CD8-positive, alpha-beta memory T cell (primary cell): ENCODE measurements around the gene KRT32. TPM values are rescaled to one million over a fixed set of nuclear protein-coding genes. Genes with fewer than 3 reads are reported as not detected.

Experiments used
- CTCF ChIA-PET: fragments of 350-600 bp; sonication (Branson Sonifier 250); formaldehyde crosslinking; loops from one replicate; lab custom pipeline; 2021; ENCODE audit warnings: antibody characterized with exemption; lab: Charles Lee
- POLR2A ChIA-PET: fragments of 350-600 bp; sonication (Branson Sonifier 250); formaldehyde crosslinking; loops from one replicate; lab custom pipeline; 2021; ENCODE audit warnings: antibody characterized with exemption; lab: Charles Lee
- DNase-seq, 5 donors: peaks; one replicate each; pipeline versions ENCODE4 v3.0.0 to v3.0.0-alpha.2; 2020 to 2022; ENCODE audit warnings: mixed read lengths in 1 of 5
- H3K27ac ChIP-seq: one replicate; pipeline ENCODE4 v1.7.0; 2013; ENCODE audit warnings: low read depth, mild to moderate bottlenecking, low read length, moderate library complexity
- H3K27me3 ChIP-seq: 2 replicates; pipeline ENCODE4 v1.7.0; 2013; ENCODE audit warnings: low read length, mild to moderate bottlenecking; ENCODE audit not compliant: insufficient read depth, poor library complexity, severe bottlenecking
- H3K36me3 ChIP-seq: 2 replicates; pipeline ENCODE4 v1.7.0; 2013; ENCODE audit warnings: mild to moderate bottlenecking, low read length, moderate library complexity; ENCODE audit not compliant: insufficient read depth
- H3K4me1 ChIP-seq: 2 replicates; pipeline ENCODE4 v1.7.0; 2013; ENCODE audit warnings: mild to moderate bottlenecking, low read length, moderate library complexity; ENCODE audit not compliant: insufficient read depth
- H3K4me3 ChIP-seq: 2 replicates; pipeline ENCODE4 v1.7.0; 2013; ENCODE audit warnings: mild to moderate bottlenecking, low read length
- H3K9me3 ChIP-seq: 2 replicates; pipeline ENCODE4 v1.7.0; 2013; ENCODE audit warnings: mild to moderate bottlenecking, low read length
- H3K27ac Mint-ChIP-seq, 8 donors: one replicate each; pipeline ENCODE4 v1.8.0; 2020 to 2021; ENCODE audit warnings: mixed read lengths in 8 of 8, mild to moderate bottlenecking in 6 of 8, inconsistent platforms in 3 of 8, moderate library complexity in 3 of 8
- H3K27me3 Mint-ChIP-seq, 2 donors: one replicate each; pipeline ENCODE4 v1.8.0; 2020 to 2021; ENCODE audit warnings: mixed read lengths in 2 of 2, mild to moderate bottlenecking in 1 of 2, moderate library complexity in 1 of 2
- H3K36me3 Mint-ChIP-seq, 3 donors: one replicate each; pipeline ENCODE4 v1.8.0; 2020 to 2021; ENCODE audit warnings: mixed read lengths in 3 of 3, inconsistent platforms in 1 of 3, mild to moderate bottlenecking in 1 of 3
- H3K4me1 Mint-ChIP-seq, 3 donors: one replicate each; pipeline ENCODE4 v1.8.0; 2020 to 2021; ENCODE audit warnings: mixed read lengths in 3 of 3, inconsistent platforms in 1 of 3, mild to moderate bottlenecking in 1 of 3
- H3K4me3 Mint-ChIP-seq, 7 donors: one replicate each; pipeline ENCODE4 v1.8.0; 2020 to 2021; ENCODE audit warnings: mixed read lengths in 7 of 7, mild to moderate bottlenecking in 6 of 7, moderate library complexity in 4 of 7, inconsistent platforms in 2 of 7
- H3K9me3 Mint-ChIP-seq, 5 donors: one replicate each; pipeline ENCODE4 v1.8.0; 2020 to 2022; ENCODE audit warnings: mixed read lengths in 5 of 5, mild to moderate bottlenecking in 3 of 5, moderate library complexity in 2 of 5, inconsistent platforms in 1 of 5
- polyA plus RNA-seq: library from polyadenylated mRNA; unstranded; fragments of 300-500 nt; fragmentation: Illumina TruSeq; gene quantifications from one replicate; pipeline ENCODE4 v1.2.3, GENCODE V29; 2021
- total RNA-seq, 2 experiments: library from RNA; stranded (reverse); gene quantifications; one replicate each; pipeline ENCODE4 v1.2.3, GENCODE V29; 2021

Gene KRT32
- total and polyA plus RNA-seq, 3 experiments from 2014 or later, result not detected

DNA sequence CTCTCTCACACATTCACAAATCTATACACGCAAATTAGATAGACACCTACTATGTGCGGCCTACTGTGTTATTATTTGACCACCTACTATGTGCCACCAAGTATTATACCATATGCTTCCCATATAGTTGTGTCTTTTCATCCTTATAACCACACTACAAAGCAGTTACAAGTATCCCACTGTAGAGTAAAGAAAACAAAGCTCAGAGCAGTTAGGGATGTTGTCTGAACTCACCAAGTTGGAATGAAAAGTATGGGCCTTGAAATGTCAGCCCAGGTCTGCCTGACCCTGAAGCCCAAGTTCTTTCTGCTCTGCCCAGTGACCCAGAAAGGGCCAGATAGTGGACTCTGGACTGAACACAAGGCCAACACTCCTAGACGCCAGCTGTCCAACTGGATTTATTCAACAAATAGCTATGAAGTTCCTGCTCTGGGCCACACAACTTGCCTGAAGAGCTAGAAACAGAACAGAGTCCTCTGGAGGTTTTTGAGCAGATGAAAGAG is 51.3 kb downstream of the KRT32 start:
- Histone ChIP-seq H3K36me3 (no peaks in the 10 kb centered on the region), H3K27ac (no peak overlapping the region), H3K27me3 (no peaks in the 10 kb centered on the region), H3K9me3 (no peaks in the 10 kb centered on the region), H3K4me1 (peaks cover 6% of the 10 kb centered on the region), H3K4me3 (no peak overlapping the region)
- no peaks in the 10 kb centered on the region for H3K9me3 Mint-ChIP-seq
- no peak overlapping the region for H3K27ac Mint-ChIP-seq
- POLR2A ChIA-PET, result no interaction called here
- H3K27me3 Mint-ChIP-seq, result peaks cover 0 to under 1% of the 10 kb centered on the region in 2 donors
- no peak overlapping the region for H3K4me3 Mint-ChIP-seq
- no peaks in the 10 kb centered on the region for H3K36me3 Mint-ChIP-seq
- DNase-seq, result no peak
- peaks cover 7 to 20% (median 18%) of the 10 kb centered on the region in 3 donors for H3K4me1 Mint-ChIP-seq
- CTCF ChIA-PET, result no interaction called here

DNA sequence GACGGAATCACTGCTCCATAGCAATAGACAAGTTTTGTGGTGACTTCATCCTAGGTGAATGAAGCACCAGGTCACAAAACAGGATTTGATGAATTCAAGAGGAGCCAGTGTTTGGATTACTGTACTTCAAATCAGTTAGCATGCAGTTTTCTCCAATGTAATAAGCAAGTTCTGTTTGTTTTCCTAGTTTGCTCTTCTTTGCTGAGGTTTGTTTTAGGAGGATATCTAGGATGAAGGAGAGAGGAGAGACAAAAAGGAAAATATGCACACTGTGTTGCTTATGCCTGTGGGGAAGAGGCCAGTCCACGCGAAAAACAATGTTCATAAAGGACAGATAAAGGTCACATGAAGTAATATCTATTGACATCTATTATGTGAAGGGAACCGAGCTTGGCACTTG is 51.8 kb downstream of the KRT32 start:
- POLR2A ChIA-PET, result no interaction called here

DNA sequence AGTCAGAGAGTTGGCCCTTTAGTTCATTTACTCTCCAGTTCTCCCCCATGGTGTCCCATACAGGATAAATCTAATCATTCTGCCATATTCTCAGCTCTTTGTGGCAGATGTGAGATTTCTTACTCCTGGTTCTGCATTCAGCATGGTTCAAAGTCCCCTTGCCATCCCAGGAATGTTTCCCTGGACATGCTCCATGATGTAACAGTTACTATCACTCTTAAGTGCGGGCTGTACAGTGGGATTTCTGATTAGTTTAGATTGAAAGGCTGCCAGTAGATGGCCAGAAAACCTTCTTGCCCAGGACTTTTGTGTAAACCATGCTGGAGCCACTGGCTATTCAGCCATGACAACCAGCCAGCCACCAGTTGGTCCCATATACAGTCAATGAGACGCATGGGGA is 53.2 kb downstream of the KRT32 start:
- DNase-seq, result no peak
- Histone ChIP-seq H3K36me3 (no peaks in the 10 kb centered on the region), H3K4me3 (no peak overlapping the region), H3K9me3 (no peaks in the 10 kb centered on the region), H3K27ac (no peak overlapping the region), H3K27me3 (no peaks in the 10 kb centered on the region), H3K4me1 (peaks cover 3% of the 10 kb centered on the region)
- POLR2A ChIA-PET, result no interaction called here
- CTCF ChIA-PET, result no interaction called here
- H3K27me3 Mint-ChIP-seq, result peaks cover 0 to 1% of the 10 kb centered on the region in 2 donors
- peaks cover 0 to 3% (median 0%) of the 10 kb centered on the region in 3 donors for H3K36me3 Mint-ChIP-seq
- peaks cover 2 to 19% (median 13%) of the 10 kb centered on the region in 3 donors for H3K4me1 Mint-ChIP-seq
- H3K4me3 Mint-ChIP-seq, result no peak overlapping the region
- no peaks in the 10 kb centered on the region for H3K9me3 Mint-ChIP-seq
- H3K27ac Mint-ChIP-seq, result no peak overlapping the region

More for the DNA sequence above, 51.8 kb downstream of the KRT32 start:
- peaks cover 6 to 20% (median 18%) of the 10 kb centered on the region in 3 donors for H3K4me1 Mint-ChIP-seq
- H3K27me3 Mint-ChIP-seq, result peaks cover 0 to 1% of the 10 kb centered on the region in 2 donors
- no peaks in the 10 kb centered on the region for H3K9me3 Mint-ChIP-seq
- H3K4me1 ChIP-seq, result peaks cover 6% of the 10 kb centered on the region
- H3K36me3 Mint-ChIP-seq, result no peaks in the 10 kb centered on the region
- no peaks in the 10 kb centered on the region for H3K9me3 ChIP-seq
- no peak overlapping the region for H3K27ac ChIP-seq
- no peak overlapping the region for H3K4me3 Mint-ChIP-seq
- peak overlapping the region in 1 of 8 donors; percentile 32 for H3K27ac Mint-ChIP-seq
- no peaks in the 10 kb centered on the region for H3K27me3 ChIP-seq
- no peak overlapping the region for H3K4me3 ChIP-seq
- CTCF ChIA-PET, result no interaction called here
- H3K36me3 ChIP-seq, result no peaks in the 10 kb centered on the region
- DNase-seq, result no peak

DNA sequence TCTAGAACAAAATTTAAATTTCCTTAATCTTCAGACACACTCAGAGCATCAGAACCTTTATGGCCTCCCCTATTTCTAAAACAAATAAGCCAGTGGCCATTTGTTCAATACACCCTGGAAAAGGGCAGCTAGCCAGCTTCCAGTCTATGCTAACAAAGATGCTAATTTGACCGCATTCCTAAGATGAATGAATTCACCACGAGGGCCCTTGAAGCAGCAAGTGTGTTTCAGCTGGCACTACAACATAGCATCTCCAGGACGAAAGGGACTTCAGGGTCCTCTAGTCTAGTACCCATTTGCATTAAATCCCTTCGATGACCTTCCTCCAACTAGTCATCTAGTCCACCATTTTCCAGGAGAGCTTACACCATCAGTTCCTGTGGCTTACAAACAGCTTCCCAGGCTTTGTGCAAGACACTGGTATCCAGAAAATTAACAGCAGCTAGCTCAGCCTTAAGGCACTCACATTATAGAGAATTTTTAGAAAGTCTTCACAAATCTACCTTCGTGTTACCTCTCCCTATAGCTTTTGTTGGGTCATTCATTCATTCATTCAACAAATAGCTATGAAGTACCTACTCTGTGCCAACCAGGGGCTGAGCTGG is 53.7 kb downstream of the KRT32 start:
- DNase-seq, result no peak
- ChIA-PET CTCF (no interaction called here), POLR2A (no interaction called here)
- peaks cover 0 to 1% of the 10 kb centered on the region in 2 donors for H3K27me3 Mint-ChIP-seq
- Histone ChIP-seq H3K36me3 (no peaks in the 10 kb centered on the region), H3K27me3 (no peaks in the 10 kb centered on the region), H3K4me3 (no peak overlapping the region), H3K4me1 (peaks cover 8% of the 10 kb centered on the region), H3K9me3 (no peaks in the 10 kb centered on the region), H3K27ac (no peak overlapping the region)
- peaks cover 0 to 3% (median 0%) of the 10 kb centered on the region in 3 donors for H3K36me3 Mint-ChIP-seq
- H3K4me3 Mint-ChIP-seq, result no peak overlapping the region
- peak overlapping the region in 1 of 8 donors; percentile 4 for H3K27ac Mint-ChIP-seq
- no peaks in the 10 kb centered on the region for H3K9me3 Mint-ChIP-seq
- H3K4me1 Mint-ChIP-seq, result peaks cover 7 to 24% (median 17%) of the 10 kb centered on the region in 3 donors

DNA sequence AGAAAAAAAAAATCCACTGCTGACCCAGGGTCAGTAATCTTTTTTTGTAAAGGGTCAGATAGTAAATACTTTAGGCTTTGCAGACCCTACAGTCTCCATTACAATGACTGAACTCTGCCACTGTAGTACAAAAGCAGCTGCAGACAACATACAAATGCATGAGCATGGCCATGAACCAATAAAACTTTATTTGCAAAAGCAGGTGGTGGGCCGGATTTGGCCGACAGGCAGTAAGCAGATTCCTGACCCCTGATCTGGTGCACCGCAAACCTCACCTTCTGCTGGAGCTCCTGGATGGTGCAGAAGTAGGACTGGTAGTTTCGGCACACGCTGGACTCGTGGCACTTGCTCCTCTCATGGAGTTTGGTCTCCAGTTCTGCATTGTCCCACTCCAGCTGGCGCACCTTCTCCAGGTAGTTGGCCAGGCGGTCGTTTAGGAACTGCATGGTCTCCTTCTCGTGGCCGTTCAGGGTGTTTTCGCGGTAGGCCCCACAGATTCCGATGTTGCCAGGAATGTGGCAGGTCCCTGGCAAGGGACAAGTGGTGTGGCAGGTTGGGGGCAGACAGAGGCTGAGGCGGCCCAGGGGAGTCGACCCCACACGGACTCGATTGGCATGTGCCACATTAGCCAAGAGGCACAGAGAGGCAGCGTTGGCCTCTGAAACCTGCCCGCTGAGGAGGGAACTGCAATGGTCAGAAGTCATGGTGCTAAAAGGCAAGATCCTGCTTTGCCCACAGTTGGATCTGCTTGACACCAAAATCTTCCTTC is 55.9 kb downstream of the KRT32 start:
- peaks cover 0 to 1% of the 10 kb centered on the region in 2 donors for H3K27me3 Mint-ChIP-seq
- H3K9me3 Mint-ChIP-seq, result no peaks in the 10 kb centered on the region
- H3K9me3 ChIP-seq, result no peaks in the 10 kb centered on the region
- H3K4me3 ChIP-seq, result no peak overlapping the region
- ChIA-PET POLR2A (no interaction called here), CTCF (no interaction called here)
- no peak overlapping the region for H3K27ac Mint-ChIP-seq
- H3K36me3 ChIP-seq, result no peaks in the 10 kb centered on the region
- H3K4me1 Mint-ChIP-seq, result peaks cover 9 to 18% (median 12%) of the 10 kb centered on the region in 3 donors
- no peak overlapping the region for H3K27ac ChIP-seq
- no peak overlapping the region for H3K4me3 Mint-ChIP-seq
- peaks cover 0 to 3% (median 0%) of the 10 kb centered on the region in 3 donors for H3K36me3 Mint-ChIP-seq
- no peaks in the 10 kb centered on the region for H3K27me3 ChIP-seq
- DNase-seq, result no peak
- peaks cover 10% of the 10 kb centered on the region for H3K4me1 ChIP-seq

Other genes starting within 250 kb of the KRT32 start
- not detected for gene KRTAP9-2, start 240.7 kb downstream of the KRT32 start, total RNA-seq
- not detected for gene KRTAP9-2, start 240.7 kb downstream of the KRT32 start, polyA plus RNA-seq
- not detected for gene KRTAP9-3, start 234.9 kb downstream of the KRT32 start, total RNA-seq
- gene KRTAP9-3, start 234.9 kb downstream of the KRT32 start, polyA plus RNA-seq, result not detected
- not detected for gene KRTAP9-8, start 229.4 kb downstream of the KRT32 start, total RNA-seq
- gene KRTAP9-8, start 229.4 kb downstream of the KRT32 start, polyA plus RNA-seq, result not detected
- gene KRTAP9-4, start 217.7 kb downstream of the KRT32 start, total RNA-seq, result not detected
- not detected for gene KRTAP9-4, start 217.7 kb downstream of the KRT32 start, polyA plus RNA-seq
- gene KRTAP9-9, start 212.0 kb downstream of the KRT32 start, total RNA-seq, result not detected
- not detected for gene KRTAP9-9, start 212.0 kb downstream of the KRT32 start, polyA plus RNA-seq
- not detected for gene KRTAP9-6, start 202.0 kb downstream of the KRT32 start, total RNA-seq
- not detected for gene KRTAP9-6, start 202.0 kb downstream of the KRT32 start, polyA plus RNA-seq
- not detected for gene KRTAP9-7, start 191.7 kb downstream of the KRT32 start, total RNA-seq
- not detected for gene KRTAP9-7, start 191.7 kb downstream of the KRT32 start, polyA plus RNA-seq
- not detected for gene KRTAP29-1, start 164.5 kb downstream of the KRT32 start, total RNA-seq
- 0.22 TPM for gene KRTAP29-1, start 164.5 kb downstream of the KRT32 start, polyA plus RNA-seq
- gene KRTAP16-1, start 158.1 kb downstream of the KRT32 start, total RNA-seq, result not detected
- 0.58 TPM for gene KRTAP16-1, start 158.1 kb downstream of the KRT32 start, polyA plus RNA-seq
- gene KRTAP17-1, start 151.7 kb downstream of the KRT32 start, total RNA-seq, result not detected
- not detected for gene KRTAP17-1, start 151.7 kb downstream of the KRT32 start, polyA plus RNA-seq
- not detected for gene KRT33A, start 116.6 kb downstream of the KRT32 start, total RNA-seq
- gene KRT33A, start 116.6 kb downstream of the KRT32 start, polyA plus RNA-seq, result not detected
- gene KRT33B, start 97.6 kb downstream of the KRT32 start, total RNA-seq, result not detected
- gene KRT33B, start 97.6 kb downstream of the KRT32 start, polyA plus RNA-seq, result not detected
- gene KRT34, start 85.1 kb downstream of the KRT32 start, total RNA-seq, result not detected
- not detected for gene KRT34, start 85.1 kb downstream of the KRT32 start, polyA plus RNA-seq
- gene KRT31, start 69.8 kb downstream of the KRT32 start, total RNA-seq, result not detected
- not detected for gene KRT31, start 69.8 kb downstream of the KRT32 start, polyA plus RNA-seq
- gene KRT37, start 42.8 kb downstream of the KRT32 start, total RNA-seq, result not detected
- gene KRT37, start 42.8 kb downstream of the KRT32 start, polyA plus RNA-seq, result not detected
- gene KRT38, start 26.4 kb downstream of the KRT32 start, total RNA-seq, result not detected
- gene KRT38, start 26.4 kb downstream of the KRT32 start, polyA plus RNA-seq, result not detected
- not detected for gene KRT35, start 13.8 kb upstream of the KRT32 start, total RNA-seq
- not detected for gene KRT35, start 13.8 kb upstream of the KRT32 start, polyA plus RNA-seq
- not detected for gene KRT36, start 22.5 kb upstream of the KRT32 start, total RNA-seq
- not detected for gene KRT36, start 22.5 kb upstream of the KRT32 start, polyA plus RNA-seq
- not detected for gene KRT13, start 38.2 kb upstream of the KRT32 start, total RNA-seq
- gene KRT13, start 38.2 kb upstream of the KRT32 start, polyA plus RNA-seq, result not detected
- gene KRT15, start 51.5 kb upstream of the KRT32 start, total RNA-seq, result not detected
- not detected for gene KRT15, start 51.5 kb upstream of the KRT32 start, polyA plus RNA-seq
- gene KRT19, start 60.9 kb upstream of the KRT32 start, total RNA-seq, result not detected
- gene KRT19, start 60.9 kb upstream of the KRT32 start, polyA plus RNA-seq, result not detected
- gene KRT9, start 104.7 kb upstream of the KRT32 start, total RNA-seq, result not detected
- gene KRT9, start 104.7 kb upstream of the KRT32 start, polyA plus RNA-seq, result not detected
- gene KRT14, start 119.5 kb upstream of the KRT32 start, total RNA-seq, result not detected
- not detected for gene KRT14, start 119.5 kb upstream of the KRT32 start, polyA plus RNA-seq
- not detected for gene KRT16, start 145.4 kb upstream of the KRT32 start, total RNA-seq
- gene KRT16, start 145.4 kb upstream of the KRT32 start, polyA plus RNA-seq, result not detected
- under 1 TPM in 1 of 2 experiments, not detected in 1; 0.35 TPM for gene KRT17, start 157.2 kb upstream of the KRT32 start, total RNA-seq
- gene KRT17, start 157.2 kb upstream of the KRT32 start, polyA plus RNA-seq, result not detected
- gene EIF1, start 221.5 kb upstream of the KRT32 start, total RNA-seq, result 1,000 to 10,000 TPM; 1,446 to 1,504 TPM
- gene EIF1, start 221.5 kb upstream of the KRT32 start, polyA plus RNA-seq, result 1,526 TPM
- not detected for gene GAST, start 244.9 kb upstream of the KRT32 start, total RNA-seq
- not detected for gene GAST, start 244.9 kb upstream of the KRT32 start, polyA plus RNA-seq